Endodermal cell (in vitro differentiated cells): ENCODE data around the gene MAP1LC3B2. TPM values are rescaled to one million over a fixed set of nuclear protein-coding genes. Genes with fewer than 3 reads are reported as not detected.
A peak's percentile ranks its signal among the peaks of the same experiment; 100 is the strongest.

Experiments
- DNase-seq: peaks from one replicate; pipeline ENCODE4 v3.0.0-alpha.2; 2017
- H3K27ac ChIP-seq: 2 replicates; pipeline ENCODE4 v1.5.1; 2013; ENCODE audit warnings: mild to moderate bottlenecking, low read depth, low read length, moderate library complexity
- H3K27me3 ChIP-seq: 2 replicates; pipeline ENCODE4 v1.6.1; 2013; ENCODE audit warnings: mild to moderate bottlenecking, low read length, moderate library complexity; ENCODE audit not compliant: insufficient read depth, control insufficient read depth, poor library complexity, severe bottlenecking
- H3K36me3 ChIP-seq: 2 replicates; pipeline ENCODE4 v1.7.0; 2013; ENCODE audit warnings: mild to moderate bottlenecking, low read length, moderate library complexity; ENCODE audit not compliant: control insufficient read depth, insufficient read depth
- H3K4me1 ChIP-seq: one replicate; pipeline ENCODE4 v1.7.0; 2013; ENCODE audit warnings: low read length; ENCODE audit not compliant: control insufficient read depth, insufficient read depth
- H3K4me3 ChIP-seq: 2 replicates; pipeline ENCODE4 v1.5.1; 2013; ENCODE audit warnings: mild to moderate bottlenecking, low read length, moderate library complexity
- H3K9ac ChIP-seq: 2 replicates; pipeline ENCODE4 v1.6.1; 2013; ENCODE audit warnings: mild to moderate bottlenecking, low read length, moderate library complexity; ENCODE audit not compliant: poor library complexity, severe bottlenecking; ENCODE audit errors: extremely low read depth
- H3K9me3 ChIP-seq: 2 replicates; pipeline ENCODE4 v1.6.1; 2013; ENCODE audit warnings: mild to moderate bottlenecking, low read length, moderate library complexity; ENCODE audit not compliant: control insufficient read depth
- H3K27ac Mint-ChIP-seq: 2 replicates; pipeline ENCODE4 v1.8.0; 2020; ENCODE audit warnings: mixed read lengths
- H3K27me3 Mint-ChIP-seq: 2 replicates; pipeline ENCODE4 v1.8.0; 2021; ENCODE audit warnings: mild to moderate bottlenecking, mixed read lengths; ENCODE audit not compliant: insufficient read depth
- H3K36me3 Mint-ChIP-seq: 2 replicates; pipeline ENCODE4 v1.8.0; 2020; ENCODE audit warnings: low read depth, mixed read lengths
- H3K4me1 Mint-ChIP-seq: 2 replicates; pipeline ENCODE4 v1.8.0; 2020; ENCODE audit warnings: mixed read lengths
- H3K4me3 Mint-ChIP-seq: 2 replicates; pipeline ENCODE4 v1.8.0; 2020; ENCODE audit warnings: mild to moderate bottlenecking, moderate library complexity, mixed read lengths
- H3K9me3 Mint-ChIP-seq: 2 replicates; pipeline ENCODE4 v1.8.0; 2020; ENCODE audit warnings: mild to moderate bottlenecking, mixed read lengths
- CTCF ChIP-seq: fragments of 200-600 bp; sonication (generic); conservative IDR thresholded peaks from 2 replicates; pipeline ENCODE4 v1.5.0; 2021; ENCODE audit warnings: antibody characterized with exemption, mild to moderate bottlenecking
- WGBS, 2 experiments: methylation state at CpG; one replicate each; pipeline versions ENCODE4 v1.1.5 to v1.1.7; 2013; ENCODE audit warnings: missing lambda C conversion rate in 2 of 2, mixed read lengths in 1 of 2; ENCODE audit not compliant: insufficient coverage in 1 of 2, insufficient read length in 1 of 2; 5-methylcytosine and 5-hydroxymethylcytosine counted together
- total RNA-seq, 2 donors: library from RNA; stranded (reverse); fragmentation: NEBNext Ultra II Directional in 1 of 2; extraction: Animal tissue kit (Norgen Biotek cat#: 25700) in 1 of 2; gene quantifications; 2 replicates in 1 of 2; 3 replicates in 1 of 2; pipeline ENCODE4 v1.2.1, GENCODE V29; 2021

MAP1LC3B2 gene
- total RNA-seq, 2 donors from 2014 or later, result 0.80 to 1.4 TPM

DNA sequence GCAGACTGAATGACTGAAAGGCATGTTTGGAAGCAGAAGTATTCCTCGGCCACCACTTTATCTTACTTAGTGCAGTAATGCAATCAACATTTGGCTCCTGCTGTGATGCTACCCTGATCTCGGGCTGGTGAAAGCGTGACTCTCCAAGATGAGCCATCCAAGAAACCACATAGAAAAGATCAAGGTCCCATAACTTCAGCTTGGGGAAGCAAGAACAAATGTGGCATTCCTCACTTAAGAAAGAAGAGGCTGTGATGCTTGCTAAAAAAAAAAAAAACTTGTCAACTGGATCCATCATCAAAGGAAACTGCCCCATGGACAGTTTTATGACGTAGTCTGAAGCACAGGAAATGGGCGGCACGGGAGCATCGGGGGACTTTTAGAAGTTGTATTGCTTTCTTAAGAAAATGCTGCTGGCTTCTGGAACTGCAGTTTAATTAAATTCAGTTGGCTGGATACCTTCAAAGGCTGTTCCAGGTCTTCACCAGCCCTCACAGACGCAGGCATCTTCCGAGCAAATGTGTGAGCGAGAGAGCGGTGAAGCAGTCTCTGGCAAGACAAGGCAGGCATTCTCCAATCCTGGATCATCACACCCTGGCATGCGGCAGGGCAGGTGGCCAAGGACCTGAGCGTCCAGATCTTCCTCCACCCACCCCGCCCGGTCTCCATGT is 38.2 kb upstream of the MAP1LC3B2 start:
- Mint-ChIP-seq H3K36me3 (no peaks in the 10 kb centered on the region), H3K27ac (no peak overlapping the region), H3K4me3 (no peak overlapping the region), H3K27me3 (peaks cover 31% of the 10 kb centered on the region), H3K4me1 (peaks cover 40% of the 10 kb centered on the region), H3K9me3 (no peaks in the 10 kb centered on the region)
- WGBS, 2 experiments, result 78 to 88% methylated on average over 6 to 15 of the region's 15 CpGs
- Histone ChIP-seq H3K4me3 (no peak overlapping the region), H3K9me3 (no peaks in the 10 kb centered on the region), H3K9ac (no peak overlapping the region), H3K36me3 (no peaks in the 10 kb centered on the region), H3K27me3 (no peaks in the 10 kb centered on the region), H3K27ac (no peak overlapping the region), H3K4me1 (peaks cover 4% of the 10 kb centered on the region)
- DNase-seq, result no peak
- no peak for TF ChIP-seq CTCF

DNA sequence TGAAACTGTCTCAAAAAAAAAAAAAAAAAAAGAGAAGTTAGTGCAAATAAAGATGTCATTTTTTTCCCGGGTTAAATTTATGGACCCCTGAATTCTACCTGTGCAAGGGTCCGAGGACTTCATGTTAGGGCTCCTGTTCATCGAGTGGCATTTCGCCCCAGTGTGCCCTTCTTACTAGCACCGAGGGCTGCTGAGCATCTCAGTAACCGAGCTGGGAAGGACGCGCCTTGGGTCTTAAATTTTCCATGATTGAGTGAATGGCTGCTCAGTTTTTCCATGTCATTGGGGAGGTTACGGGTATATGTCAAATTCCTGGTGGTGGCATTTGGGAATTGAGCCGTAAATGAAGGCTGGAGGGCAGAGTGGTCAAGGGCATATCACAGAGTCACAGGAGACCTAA is 34.9 kb upstream of the MAP1LC3B2 start:
- H3K36me3 ChIP-seq, result no peaks in the 10 kb centered on the region
- H3K4me1 Mint-ChIP-seq, result peaks cover 30% of the 10 kb centered on the region
- peaks cover 8% of the 10 kb centered on the region for H3K9me3 ChIP-seq
- H3K27ac ChIP-seq, result no peak overlapping the region
- H3K9ac ChIP-seq, result no peak overlapping the region
- H3K36me3 Mint-ChIP-seq, result no peaks in the 10 kb centered on the region
- no peak overlapping the region for H3K27ac Mint-ChIP-seq
- no peak for DNase-seq
- H3K27me3 ChIP-seq, result no peaks in the 10 kb centered on the region
- H3K4me1 ChIP-seq, result peaks cover 14% of the 10 kb centered on the region
- H3K4me3 ChIP-seq, result no peak overlapping the region
- WGBS, 2 experiments, result 91 to 94% methylated on average over 10 of the region's 10 CpGs
- no peak for TF ChIP-seq CTCF
- H3K9me3 Mint-ChIP-seq, result no peaks in the 10 kb centered on the region
- H3K27me3 Mint-ChIP-seq, result peaks cover 31% of the 10 kb centered on the region
- no peak overlapping the region for H3K4me3 Mint-ChIP-seq

GRCh38 chr12:116524964-116525379 is 34.2 kb upstream of the MAP1LC3B2 start:
- peak overlapping the region; percentile 34 for H3K4me3 Mint-ChIP-seq
- DNase-seq, result peak; percentile 95
- 13 to 15% methylated on average over 4 of the region's 4 CpGs for WGBS, 2 experiments

More at GRCh38 chr12:116524964-116525379, 34.2 kb upstream of the MAP1LC3B2 start:
- Mint-ChIP-seq H3K27me3 (peaks cover 26% of the 10 kb centered on the region), H3K36me3 (no peaks in the 10 kb centered on the region), H3K9me3 (no peaks in the 10 kb centered on the region), H3K4me1 (peaks cover 30% of the 10 kb centered on the region), H3K27ac (peak overlapping the region; percentile 90)
- Histone ChIP-seq H3K4me3 (no peak overlapping the region), H3K9me3 (peaks cover 8% of the 10 kb centered on the region), H3K27me3 (no peaks in the 10 kb centered on the region), H3K4me1 (peaks cover 14% of the 10 kb centered on the region), H3K36me3 (no peaks in the 10 kb centered on the region), H3K9ac (peak overlapping the region; percentile 26), H3K27ac (no peak overlapping the region)
- peak; percentile 33 for TF ChIP-seq CTCF
